ENCODE measurements around the gene HMGN4.
"Not testable (repeated sequence)": the region's sequence is repeated elsewhere in the genome, so short reads cannot be mapped to it uniquely, and the experiment has no call there.

HMGN4 gene

DNA sequence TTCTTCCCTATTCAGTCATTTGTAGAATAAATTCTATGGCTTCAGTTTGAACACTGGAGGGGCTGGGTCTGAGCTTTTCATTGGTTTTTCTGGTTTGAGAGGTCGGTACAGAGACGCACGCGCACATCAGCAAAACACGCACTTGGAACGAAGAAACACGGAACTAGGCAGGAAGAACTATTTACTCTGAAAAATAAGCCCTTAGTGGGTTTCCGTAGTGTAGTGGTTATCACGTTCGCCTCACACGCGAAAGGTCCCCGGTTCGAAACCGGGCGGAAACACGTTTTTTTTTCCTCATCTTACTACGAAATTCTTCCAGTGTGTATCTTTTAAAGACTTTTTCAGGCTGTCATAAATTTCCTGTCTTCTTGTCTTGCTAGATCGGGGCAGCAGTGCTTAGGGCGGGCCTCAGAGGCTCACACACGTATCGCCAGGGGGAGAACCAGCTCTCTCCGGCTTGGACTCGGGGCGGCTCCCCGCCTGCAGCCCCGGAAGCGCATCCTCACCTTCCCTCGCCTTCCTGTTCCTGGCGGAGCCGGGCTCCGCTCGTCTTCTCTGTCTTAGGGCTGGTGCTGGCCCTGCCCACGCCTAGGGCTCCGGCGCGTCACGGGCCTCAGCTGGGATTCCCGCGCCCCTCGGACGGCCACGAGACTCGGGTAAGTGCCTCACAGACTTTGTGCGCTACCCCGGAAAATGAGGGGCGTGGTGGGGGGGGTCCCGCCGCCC is at the start of gene HMGN4:
Gene HMGN4 (plus strand): TSS at position 521 of the 726 bp plus-strand sequence. CDS start 6,841 bp downstream, outside the sequence.
- FAIRE-seq = no peak

DNA sequence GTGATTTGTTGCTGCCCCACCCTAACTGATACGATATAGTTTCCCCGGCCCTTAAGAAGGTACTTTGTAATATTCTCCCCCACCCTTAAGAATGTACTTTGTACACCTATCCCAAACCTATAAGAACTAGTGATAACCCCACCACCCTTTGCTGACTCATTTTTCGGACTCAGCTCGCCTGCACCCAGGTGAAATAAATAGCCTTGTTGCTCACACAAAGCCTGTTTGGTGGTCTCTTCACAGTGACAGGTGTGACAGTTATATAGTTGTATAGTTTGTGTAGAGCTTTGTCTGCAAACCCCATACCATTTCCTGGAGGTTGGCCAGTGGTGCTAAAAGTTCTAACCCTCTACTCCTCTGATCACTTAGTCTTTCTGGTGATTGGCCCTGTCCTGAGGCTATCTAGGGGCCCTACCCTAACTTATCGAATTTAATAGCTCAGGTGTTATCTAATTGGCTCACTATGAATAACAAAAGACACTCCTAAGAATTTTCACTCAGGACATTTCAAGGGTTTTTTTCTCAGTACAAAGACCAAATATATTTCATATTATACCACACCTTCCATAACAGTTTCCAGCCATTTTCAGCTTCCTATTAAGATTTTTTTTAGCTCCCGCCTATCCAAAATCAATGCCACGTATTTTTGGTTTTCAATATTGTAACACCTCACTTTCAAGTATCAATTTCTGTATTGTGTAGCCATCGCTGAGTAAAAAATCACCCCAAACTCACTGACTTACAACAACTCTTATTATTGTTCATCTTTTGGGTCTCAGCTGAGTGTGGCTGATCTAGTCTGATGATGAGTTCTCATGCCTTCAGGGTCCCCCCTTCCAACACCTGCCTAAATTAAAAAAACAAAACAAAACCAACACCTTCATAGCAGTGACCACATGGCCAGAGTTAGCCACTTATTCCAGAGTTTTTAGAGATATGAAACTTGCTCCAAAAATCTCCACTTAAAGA is 47.9 kb upstream of the HMGN4 start:
- FAIRE-seq = no peak

DNA sequence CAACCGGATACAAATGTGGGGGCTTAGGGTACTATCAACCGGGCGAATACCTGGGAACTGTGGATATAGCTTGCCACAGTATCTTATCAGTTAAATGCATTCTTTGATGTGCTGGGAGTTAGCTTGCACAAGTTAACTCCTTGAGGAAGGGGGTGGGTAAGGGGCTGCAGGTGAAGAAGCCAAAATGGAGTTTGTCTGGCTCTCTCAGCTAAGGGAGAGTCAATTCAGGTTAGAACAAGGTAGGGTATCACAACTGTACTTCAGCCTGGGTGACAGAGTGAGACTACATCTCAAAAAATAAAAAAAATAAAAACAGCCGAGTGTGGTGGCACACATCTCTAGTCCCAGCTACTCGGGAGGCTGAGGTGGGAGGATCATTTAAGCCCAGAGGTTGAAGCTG is 46.6 kb upstream of the HMGN4 start:
- no peak for FAIRE-seq

DNA sequence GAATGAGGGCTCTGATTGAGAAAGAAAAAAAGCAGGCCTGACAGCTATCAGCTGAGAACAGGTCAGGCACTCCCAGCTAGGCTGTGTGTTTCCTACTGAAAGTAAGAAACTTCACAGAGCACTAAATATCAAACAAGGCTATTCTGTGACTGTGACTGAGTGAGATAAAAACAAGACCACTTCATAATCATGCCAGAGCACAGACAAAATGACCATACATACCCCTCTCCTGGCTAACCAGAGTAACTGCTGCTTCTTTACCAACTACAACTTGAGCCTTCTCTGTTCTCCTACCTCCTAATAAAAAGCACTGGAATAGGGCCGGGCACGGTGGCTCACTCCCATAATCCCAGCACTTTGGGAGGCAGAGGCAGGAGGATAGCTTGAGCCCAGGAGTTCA is 44.9 kb upstream of the HMGN4 start:
- FAIRE-seq = no peak

- no peak for FAIRE-seq
Observed at GRCh38 chr6:26494117-26494516, 44.0 kb upstream of the HMGN4 start.

- FAIRE-seq = no peak
Observed at GRCh38 chr6:26495281-26495680, 42.9 kb upstream of the HMGN4 start.

- no peak for FAIRE-seq
Observed at GRCh38 chr6:26497610-26498009, 40.6 kb upstream of the HMGN4 start.

- no peak for FAIRE-seq
Observed at GRCh38 chr6:26500102-26500501, 38.1 kb upstream of the HMGN4 start, which contains the start of gene BTN1A1. BTN1A1 (plus strand) TSS chr6:26500303; CDS start chr6:26501287, 984 bp downstream.

GRCh38 chr6:26501482-26501986 is 36.6 kb upstream of the HMGN4 start:
- FAIRE-seq = no peak

- no peak for FAIRE-seq
Observed at GRCh38 chr6:26502165-26502564, 36.0 kb upstream of the HMGN4 start.

GRCh38 chr6:26502626-26503025 is 35.5 kb upstream of the HMGN4 start:
- FAIRE-seq = no peak

DNA sequence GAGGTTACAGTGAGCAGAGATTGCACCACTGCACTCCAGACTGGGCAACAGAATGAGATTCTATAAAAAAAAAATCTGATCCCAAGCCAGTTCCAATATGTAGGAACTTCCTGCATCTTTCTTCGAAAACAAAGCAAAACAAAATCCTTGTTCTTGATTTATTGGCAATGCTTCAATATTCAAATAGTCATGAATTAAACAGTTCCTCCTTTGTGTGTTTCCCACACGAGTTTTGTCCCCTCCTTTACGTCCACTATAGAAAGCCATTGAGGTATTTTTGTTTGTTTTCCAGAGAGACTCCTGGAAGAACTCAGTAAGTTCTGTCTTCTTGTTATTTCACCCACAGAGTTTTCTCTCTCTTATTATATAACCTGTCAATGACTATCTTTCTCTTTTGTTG is 30.5 kb upstream of the HMGN4 start:
- no peak for FAIRE-seq

GRCh38 chr6:26511033-26511432 is 27.1 kb upstream of the HMGN4 start:
- not testable (repeated sequence) for FAIRE-seq

- no peak for FAIRE-seq
Observed at GRCh38 chr6:26514984-26515383, 23.2 kb upstream of the HMGN4 start.

DNA sequence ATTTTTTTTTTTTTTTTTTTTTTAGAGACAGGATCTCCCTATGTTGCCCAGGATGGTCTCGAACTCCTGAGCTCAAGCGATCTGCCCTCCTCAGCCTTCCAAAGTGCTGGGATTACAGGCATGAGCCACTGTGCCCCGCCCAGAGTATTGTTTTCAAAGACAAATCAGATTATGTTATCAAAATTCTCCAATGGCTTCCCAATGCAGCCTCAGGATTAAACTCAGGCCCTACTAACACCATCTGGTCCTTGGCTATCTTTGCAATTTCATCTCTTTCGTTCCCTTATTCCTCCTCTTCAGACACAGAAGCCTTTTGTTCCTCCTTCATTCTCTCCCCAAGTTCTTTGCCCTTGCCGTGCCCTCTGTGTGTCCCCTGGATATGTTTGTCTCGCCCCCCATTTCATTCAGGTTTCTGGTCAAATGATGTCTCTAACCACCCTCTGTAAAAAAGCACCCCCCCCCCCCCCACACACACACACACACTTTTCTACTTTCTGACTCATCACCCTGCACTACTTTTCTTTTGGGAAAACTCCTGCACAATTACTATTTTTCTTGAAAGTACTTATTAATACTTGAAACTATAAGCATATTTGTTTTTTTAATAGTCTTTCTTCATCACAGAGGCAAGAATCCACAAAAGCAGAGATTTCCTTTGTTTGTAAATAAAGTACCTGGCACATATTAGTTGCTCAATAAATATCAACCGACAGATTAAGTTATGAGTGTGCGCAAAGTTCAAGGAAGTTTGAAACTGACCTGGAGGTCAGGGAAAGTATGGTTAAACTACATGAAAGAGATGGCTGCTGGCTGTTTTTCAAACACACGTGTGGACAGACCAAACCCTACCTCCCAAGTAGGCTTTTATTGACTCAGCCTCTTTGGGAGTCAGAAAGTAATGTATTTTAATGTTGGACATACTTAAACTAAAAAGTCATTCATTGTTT is 21.4 kb upstream of the HMGN4 start:
- no peak for FAIRE-seq

- FAIRE-seq = no peak
Observed at GRCh38 chr6:26519359-26519758, 18.8 kb upstream of the HMGN4 start.

GRCh38 chr6:26520237-26520849 is 17.8 kb upstream of the HMGN4 start:
- no peak for FAIRE-seq

GRCh38 chr6:26520850-26521599 is 17.1 kb upstream of the HMGN4 start:
- FAIRE-seq = no peak

GRCh38 chr6:26521600-26522391 is 16.4 kb upstream of the HMGN4 start:
- FAIRE-seq = no peak

GRCh38 chr6:26522486-26523228 is 15.5 kb upstream of the HMGN4 start:
- peak; percentile 15 for FAIRE-seq

Measured in G401.6 (cell line).